IMR-90 (cell line): ENCODE measurements around the gene AUTS2. TPM values are rescaled to one million over a fixed set of nuclear protein-coding genes. Genes with fewer than 3 reads are reported as not detected.

ENCODE experiments used
- ATAC-seq: fragments of 200-7000 bp; cut with Tn5 transposase; 2 replicates; pipeline ENCODE4 v1.9.1; 2020; ENCODE audit warnings: low read depth, mild to moderate bottlenecking, moderate library complexity
- BruUV-seq: library from RNA; stranded (reverse); fragments of 400-500 nt; replicated peaks from 2 replicates; lab custom pipeline; 2021; lab: Mats Ljungman, UMichigan
- CTCF ChIA-PET: fragments of 300-600 bp; formaldehyde crosslinking; extraction: SDS; loops from one replicate; lab custom pipeline; 2021; ENCODE audit warnings: antibody characterized with exemption; lab: Yijun Ruan, JAX
- POLR2A ChIA-PET: fragments of 300-600 bp; sonication (Branson Sonifier 250); formaldehyde crosslinking; loops from one replicate; lab custom pipeline; 2022; ENCODE audit warnings: antibody characterized with exemption; ENCODE audit not compliant: unreplicated experiment; lab: Charles Lee
- DNase-seq: peaks from one replicate; pipeline ENCODE4 v3.0.0; 2013
- H2AFZ ChIP-seq: replicated peaks from 2 replicates; pipeline ENCODE3; 2013; ENCODE audit warnings: low read length, mild to moderate bottlenecking; ENCODE audit not compliant: poor library complexity
- H2AK5ac ChIP-seq: 2 replicates; pipeline ENCODE4 v1.6.1; 2013; ENCODE audit warnings: low read depth, low read length, inconsistent platforms
- H2AK9ac ChIP-seq: replicated peaks from 2 replicates; pipeline ENCODE3; 2013; ENCODE audit warnings: mild to moderate bottlenecking, low read depth, low read length, moderate library complexity; ENCODE audit not compliant: poor library complexity
- H2BK120ac ChIP-seq: 2 replicates; pipeline ENCODE4 v1.6.1; 2013; ENCODE audit warnings: low read depth, low read length, inconsistent platforms
- H2BK15ac ChIP-seq: 3 replicates; pipeline ENCODE4 v1.6.1; 2013; ENCODE audit warnings: low read depth, low read length, inconsistent platforms
- H2BK20ac ChIP-seq: 2 replicates; pipeline ENCODE4 v1.6.1; 2013; ENCODE audit warnings: low read depth, mild to moderate bottlenecking, inconsistent platforms, low read length, moderate library complexity
- H2BK5ac ChIP-seq: 2 replicates; pipeline ENCODE4 v1.6.1; 2013; ENCODE audit warnings: mild to moderate bottlenecking, low read depth, low read length, inconsistent platforms; ENCODE audit not compliant: poor library complexity, severe bottlenecking
- H3K14ac ChIP-seq: replicated peaks from 2 replicates; pipeline ENCODE4 v1.6.1; 2013; ENCODE audit warnings: low read depth, low read length, inconsistent platforms
- H3K18ac ChIP-seq: 2 replicates; pipeline ENCODE4 v1.6.1; 2013; ENCODE audit warnings: low read depth, low read length, control low read depth
- H3K23ac ChIP-seq: 2 replicates; pipeline ENCODE4 v1.6.1; 2013; ENCODE audit warnings: low read depth, low read length, inconsistent platforms
- H3K27ac ChIP-seq: 2 replicates; pipeline ENCODE4 v1.5.1; 2013; ENCODE audit warnings: mild to moderate bottlenecking, control low read depth, low read length; ENCODE audit not compliant: insufficient read depth
- H3K27me3 ChIP-seq: 2 replicates; pipeline ENCODE4 v1.6.1; 2013; ENCODE audit warnings: low read length; ENCODE audit not compliant: control insufficient read depth, insufficient read depth
- H3K36me3 ChIP-seq: 2 replicates; pipeline ENCODE4 v1.6.1; 2013; ENCODE audit warnings: low read length, mixed read lengths; ENCODE audit not compliant: control insufficient read depth, insufficient read depth
- H3K4ac ChIP-seq: 2 replicates; pipeline ENCODE4 v1.6.1; 2013; ENCODE audit warnings: low read depth, low read length, inconsistent platforms
- H3K4me1 ChIP-seq: 2 replicates; pipeline ENCODE4 v1.6.1; 2013; ENCODE audit warnings: low read length, mixed read lengths; ENCODE audit not compliant: control insufficient read depth, insufficient read depth
- H3K4me2 ChIP-seq: 2 replicates; pipeline ENCODE4 v1.6.1; 2013; ENCODE audit warnings: low read depth, mild to moderate bottlenecking, control low read depth, low read length, moderate library complexity
- H3K4me3 ChIP-seq: 2 replicates; pipeline ENCODE4 v1.5.1; 2013; ENCODE audit warnings: low read depth, mild to moderate bottlenecking, control low read depth, low read length, moderate library complexity; ENCODE audit not compliant: insufficient read depth
- H3K56ac ChIP-seq: 2 replicates; pipeline ENCODE4 v1.6.1; 2013; ENCODE audit warnings: low read length, inconsistent platforms; ENCODE audit not compliant: insufficient read depth; ENCODE audit errors: extremely low read depth
- H3K79me1 ChIP-seq, 2 experiments: 2 replicates each; pipeline ENCODE4 v1.6.1; 2013; ENCODE audit warnings: low read length in 2 of 2, inconsistent platforms in 1 of 2, low read depth in 1 of 2
- H3K9ac ChIP-seq: 2 replicates; pipeline ENCODE4 v1.6.1; 2013; ENCODE audit warnings: low read depth, low read length, control low read depth
- H3K9me1 ChIP-seq: 2 replicates; pipeline ENCODE4 v1.6.1; 2013; ENCODE audit warnings: low read length, inconsistent platforms; ENCODE audit not compliant: insufficient read depth
- H3K9me3 ChIP-seq: 2 replicates; pipeline ENCODE4 v1.6.1; 2013; ENCODE audit warnings: low read length; ENCODE audit not compliant: control insufficient read depth, insufficient read depth
- H4K20me1 ChIP-seq: 2 replicates; pipeline ENCODE4 v1.6.1; 2013; ENCODE audit warnings: low read length, inconsistent platforms; ENCODE audit not compliant: insufficient read depth
- H4K5ac ChIP-seq: 2 replicates; pipeline ENCODE4 v1.6.1; 2013; ENCODE audit warnings: mild to moderate bottlenecking, low read depth, low read length, control low read depth
- H4K8ac ChIP-seq, 2 experiments: 2 replicates each; pipeline ENCODE4 v1.6.1; 2013; ENCODE audit warnings: low read depth in 2 of 2, low read length in 2 of 2, control low read depth in 1 of 2, inconsistent platforms in 1 of 2
- H4K91ac ChIP-seq: 2 replicates; pipeline ENCODE4 v1.6.1; 2013; ENCODE audit warnings: low read depth, low read length, inconsistent platforms; ENCODE audit not compliant: insufficient read depth
- BHLHE40 ChIP-seq: fragments of 150-350 bp; IDR thresholded peaks from 2 replicates; pipeline ENCODE4 v1.6.1; 2016; ENCODE audit warnings: mild to moderate bottlenecking, low read depth, low read length
- CEBPB ChIP-seq: IDR thresholded peaks from 2 replicates; pipeline ENCODE4 v1.6.1; 2012; ENCODE audit warnings: low read depth, low read length, improper control_type of control experiment
- CHD1 ChIP-seq: IDR thresholded peaks from 2 replicates; pipeline ENCODE4 v1.6.1; 2012; ENCODE audit warnings: low read depth, low read length, improper control_type of control experiment
- FOS ChIP-seq: fragments of 150-350 bp; IDR thresholded peaks from 2 replicates; pipeline ENCODE4 v1.6.1; 2016; ENCODE audit warnings: low read depth, low read length
- MAFK ChIP-seq: IDR thresholded peaks from 2 replicates; pipeline ENCODE4 v1.6.1; 2012; ENCODE audit warnings: low read depth, low read length, improper control_type of control experiment
- MAZ ChIP-seq: IDR thresholded peaks from 2 replicates; pipeline ENCODE4 v1.6.1; 2012; ENCODE audit warnings: low read depth, mild to moderate bottlenecking, low read length, improper control_type of control experiment, moderate library complexity, borderline replicate concordance
- MXI1 ChIP-seq: IDR thresholded peaks from 2 replicates; pipeline ENCODE4 v1.6.1; 2012; ENCODE audit warnings: low read depth, mild to moderate bottlenecking, low read length, moderate library complexity, borderline replicate concordance
- NFE2L2 ChIP-seq: fragments of 150-350 bp; IDR thresholded peaks from 2 replicates; pipeline ENCODE4 v1.6.1; 2016; ENCODE audit warnings: low read depth, mild to moderate bottlenecking, low read length
- POLR2A ChIP-seq: IDR thresholded peaks from 2 replicates; pipeline ENCODE4 v1.6.1; 2012; ENCODE audit warnings: mild to moderate bottlenecking, low read depth, low read length
- RAD21 ChIP-seq: IDR thresholded peaks from 2 replicates; pipeline ENCODE4 v1.6.1; 2012; ENCODE audit warnings: low read length, improper control_type of control experiment
- RCOR1 ChIP-seq: IDR thresholded peaks from 2 replicates; pipeline ENCODE4 v1.6.1; 2012; ENCODE audit warnings: mild to moderate bottlenecking, low read length, improper control_type of control experiment; ENCODE audit not compliant: insufficient replicate concordance
- RFX5 ChIP-seq: IDR thresholded peaks from 2 replicates; pipeline ENCODE4 v1.8.0; 2012; ENCODE audit warnings: low read depth, mild to moderate bottlenecking, low read length, moderate library complexity
- SMC3 ChIP-seq: fragments of 150-350 bp; IDR thresholded peaks from 2 replicates; pipeline ENCODE4 v1.6.1; 2016; ENCODE audit warnings: low read depth, mild to moderate bottlenecking, antibody characterized with exemption, low read length, moderate library complexity
- WGBS, 2 experiments: methylation state at CpG; one replicate each; pipeline versions ENCODE4 v1.1.5 to v1.1.7; 2013; ENCODE audit warnings: missing lambda C conversion rate in 2 of 2; ENCODE audit not compliant: insufficient read length in 1 of 2; ENCODE audit errors: extremely low coverage in 2 of 2; 5-methylcytosine and 5-hydroxymethylcytosine counted together
- dilution Hi-C: fragments of 300-500 bp; cut with HindIII; formaldehyde crosslinking; loops from one replicate; pipeline ENCODE4 v1.14.3; 2018; ENCODE audit warnings: low sequenced_read_pairs; ENCODE audit not compliant: unreplicated experiment
- in situ Hi-C: fragments of 300-500 bp; cut with MboI; formaldehyde crosslinking; loops from 3 replicates; pipeline ENCODE4 v1.14.3; 2019; ENCODE audit warnings: low sequenced_read_pairs, inconsistent platforms, mixed read lengths
- intact Hi-C: fragments of 100-400 bp; cut with micrococcal nuclease; formaldehyde crosslinking; loops from 2 replicates; pipeline ENCODE4 v1.10.0; 2022
- polyA plus RNA-seq, 3 experiments: library from polyadenylated mRNA; depleted of rRNA; stranded (reverse); fragments of >200 nt; gene quantifications; 2 replicates each; pipeline ENCODE4 v1.2.3, GENCODE V29; 2012; ENCODE audit warnings: low replicate concordance in 1 of 3
- total RNA-seq: library from RNA; depleted of rRNA; stranded (reverse); fragments of >200 nt; gene quantifications from 2 replicates; pipeline ENCODE4 v1.2.3, GENCODE V29; 2012
- TF ChIP-seq, protein P1 (sequence below): conservative IDR thresholded peaks from 2 replicates; pipeline ENCODE4 v1.5.1; 2012; ENCODE audit warnings: mild to moderate bottlenecking, low read depth, low read length, improper control_type of control experiment
- TF ChIP-seq, protein P2 (sequence below): fragments of 150-350 bp; IDR thresholded peaks from 2 replicates; pipeline ENCODE4 v1.6.1; 2016; ENCODE audit warnings: low read depth, mild to moderate bottlenecking, low read length, moderate library complexity, borderline replicate concordance
- TF ChIP-seq, protein P3 (sequence below): fragments of 150-350 bp; IDR thresholded peaks from 2 replicates; pipeline ENCODE4 v1.6.1; 2017; ENCODE audit warnings: mild to moderate bottlenecking, antibody characterized with exemption, low read length, low read depth

The AUTS2 gene
- total and polyA plus RNA-seq, 2 of the 4 experiments (the other 2 are of a cell fraction), result 0.90 to 3.0 TPM

DNA sequence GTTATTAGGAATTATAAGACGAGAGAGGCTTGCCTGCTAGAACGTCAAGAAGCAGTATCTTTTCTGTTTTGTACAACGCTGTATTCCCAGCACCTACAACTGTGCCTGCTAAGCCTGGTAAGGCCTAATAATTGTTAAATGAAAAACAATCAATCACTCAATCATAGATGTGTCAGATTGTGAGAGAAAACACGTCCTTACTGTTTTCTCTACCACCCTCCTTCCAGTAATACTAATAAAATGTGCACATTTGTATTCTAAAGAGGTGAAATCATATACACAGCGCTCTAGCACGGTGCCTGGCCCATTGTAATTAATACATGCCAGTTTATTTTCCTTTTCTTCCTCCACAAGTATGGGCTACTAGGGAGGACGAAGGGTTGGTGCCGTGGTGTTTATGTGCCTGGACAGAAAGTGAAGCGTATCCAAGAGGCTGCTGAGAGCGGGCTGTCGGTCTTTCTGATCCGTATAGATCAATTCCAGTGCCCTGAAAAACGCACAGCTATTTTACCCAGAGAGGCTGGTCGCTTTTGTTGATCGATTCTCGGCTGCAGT, 1.5 kb upstream of the AUTS2 start:
- intact Hi-C loops, result loop anchor here (10.0 kb wide), 1 partner anchor 1098 kb away; no protein-coding TSS in a partner anchor
- POLR2A ChIA-PET, result no interaction called here

More for the DNA sequence above, 1.5 kb upstream of the AUTS2 start:
- Histone ChIP-seq H2AFZ (peak overlapping the region; percentile 83), H4K5ac (no peak overlapping the region), H3K56ac (no peak overlapping the region), H4K8ac (no peak overlapping the region), H2AK5ac (no peak overlapping the region), H3K27me3 (peaks cover 17% of the 10 kb centered on the region), H2BK20ac (no peak overlapping the region), H2AK9ac (no peak overlapping the region), H2BK15ac (no peak overlapping the region), H3K4me2 (peak overlapping the region; percentile 10), H3K36me3 (no peaks in the 10 kb centered on the region), H3K4me3 (no peak overlapping the region), H3K14ac (no peak overlapping the region), H2BK120ac (no peak overlapping the region), H3K9me1 (no peaks in the 10 kb centered on the region), H3K18ac (no peak overlapping the region), H2BK5ac (no peak overlapping the region), H3K27ac (no peak overlapping the region), H4K20me1 (no peaks in the 10 kb centered on the region), H3K9ac (no peak overlapping the region), H3K4me1 (0 out of 2 replicates have a peak, but pooled peaks cover 2% of the 10 kb centered on the region), H3K23ac (no peak overlapping the region), H3K9me3 (no peaks in the 10 kb centered on the region), H4K91ac (no peak overlapping the region), H3K4ac (no peak overlapping the region), H3K79me1 (no peaks in the 10 kb centered on the region)
- CTCF ChIA-PET, result interaction anchor here (0.5 kb wide), 1 partner anchor 228 kb away, joined by 3 read pairs; no protein-coding TSS in a partner anchor
- 7% methylated on average over 5 of the region's 16 CpGs; no CpG with 5 or more reads in 1 of the 2 experiments for WGBS, 2 experiments
- in situ Hi-C loops, result no loop called here
- DNase-seq (no peak), ATAC-seq (no peak)
- dilution Hi-C loops, result no loop called here
- TF ChIP-seq, protein P1, sequence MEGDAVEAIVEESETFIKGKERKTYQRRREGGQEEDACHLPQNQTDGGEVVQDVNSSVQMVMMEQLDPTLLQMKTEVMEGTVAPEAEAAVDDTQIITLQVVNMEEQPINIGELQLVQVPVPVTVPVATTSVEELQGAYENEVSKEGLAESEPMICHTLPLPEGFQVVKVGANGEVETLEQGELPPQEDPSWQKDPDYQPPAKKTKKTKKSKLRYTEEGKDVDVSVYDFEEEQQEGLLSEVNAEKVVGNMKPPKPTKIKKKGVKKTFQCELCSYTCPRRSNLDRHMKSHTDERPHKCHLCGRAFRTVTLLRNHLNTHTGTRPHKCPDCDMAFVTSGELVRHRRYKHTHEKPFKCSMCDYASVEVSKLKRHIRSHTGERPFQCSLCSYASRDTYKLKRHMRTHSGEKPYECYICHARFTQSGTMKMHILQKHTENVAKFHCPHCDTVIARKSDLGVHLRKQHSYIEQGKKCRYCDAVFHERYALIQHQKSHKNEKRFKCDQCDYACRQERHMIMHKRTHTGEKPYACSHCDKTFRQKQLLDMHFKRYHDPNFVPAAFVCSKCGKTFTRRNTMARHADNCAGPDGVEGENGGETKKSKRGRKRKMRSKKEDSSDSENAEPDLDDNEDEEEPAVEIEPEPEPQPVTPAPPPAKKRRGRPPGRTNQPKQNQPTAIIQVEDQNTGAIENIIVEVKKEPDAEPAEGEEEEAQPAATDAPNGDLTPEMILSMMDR, result no peak
- no peak for TF ChIP-seq RCOR1
- TF ChIP-seq CHD1, result no peak
- TF ChIP-seq MAZ, result no peak
- no peak for TF ChIP-seq FOS
- no peak for TF ChIP-seq RAD21
- no peak for TF ChIP-seq MXI1
- TF ChIP-seq CEBPB, result no peak
- no peak for TF ChIP-seq POLR2A
- TF ChIP-seq NFE2L2, result no peak
- TF ChIP-seq, protein P2, sequence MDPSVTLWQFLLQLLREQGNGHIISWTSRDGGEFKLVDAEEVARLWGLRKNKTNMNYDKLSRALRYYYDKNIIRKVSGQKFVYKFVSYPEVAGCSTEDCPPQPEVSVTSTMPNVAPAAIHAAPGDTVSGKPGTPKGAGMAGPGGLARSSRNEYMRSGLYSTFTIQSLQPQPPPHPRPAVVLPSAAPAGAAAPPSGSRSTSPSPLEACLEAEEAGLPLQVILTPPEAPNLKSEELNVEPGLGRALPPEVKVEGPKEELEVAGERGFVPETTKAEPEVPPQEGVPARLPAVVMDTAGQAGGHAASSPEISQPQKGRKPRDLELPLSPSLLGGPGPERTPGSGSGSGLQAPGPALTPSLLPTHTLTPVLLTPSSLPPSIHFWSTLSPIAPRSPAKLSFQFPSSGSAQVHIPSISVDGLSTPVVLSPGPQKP, result no peak
- no peak for TF ChIP-seq SMC3
- TF ChIP-seq, protein P3, sequence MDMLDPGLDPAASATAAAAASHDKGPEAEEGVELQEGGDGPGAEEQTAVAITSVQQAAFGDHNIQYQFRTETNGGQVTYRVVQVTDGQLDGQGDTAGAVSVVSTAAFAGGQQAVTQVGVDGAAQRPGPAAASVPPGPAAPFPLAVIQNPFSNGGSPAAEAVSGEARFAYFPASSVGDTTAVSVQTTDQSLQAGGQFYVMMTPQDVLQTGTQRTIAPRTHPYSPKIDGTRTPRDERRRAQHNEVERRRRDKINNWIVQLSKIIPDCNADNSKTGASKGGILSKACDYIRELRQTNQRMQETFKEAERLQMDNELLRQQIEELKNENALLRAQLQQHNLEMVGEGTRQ, result no peak
- no peak for TF ChIP-seq MAFK
- no peak for TF ChIP-seq BHLHE40
- no peak for TF ChIP-seq RFX5
- BruUV-seq, result no TSS peak
